Tibial nerve (tissue), 3 donors: Measurements from ENCODE around the gene FNDC3A.

Experiments
- EP300 ChIP-seq, 2 donors: sonication (generic); formaldehyde crosslinking; IDR thresholded peaks; one replicate each; pipeline ENCODE4 v1.6.1; 2017; ENCODE audit warnings: antibody characterized with exemption in 2 of 2, mild to moderate bottlenecking in 1 of 2
- POLR2A ChIP-seq, 2 donors: fragments of 450-650 bp; IDR thresholded peaks; one replicate each; pipeline ENCODE4 v1.6.1; 2017; ENCODE audit warnings: antibody characterized with exemption in 2 of 2, mild to moderate bottlenecking in 2 of 2, moderate library complexity in 2 of 2

- no peak for TF ChIP-seq POLR2A (IDR thresholded peaks at IDR 0.05)
- TF ChIP-seq EP300 (IDR thresholded peaks at IDR 0.05): no peak
Measured at GRCh38 chr13:49062297-49062896, 86.7 kb downstream of the FNDC3A start.
